Lower lobe of right lung (tissue), 2 donors: ENCODE measurements around the gene DNM1. TPM values are rescaled to one million over a fixed set of nuclear protein-coding genes. Genes with fewer than 3 reads are reported as not detected.

Experiments used
- ATAC-seq, 2 donors: fragments of 200-7000 bp; cut with Tn5 transposase; one replicate each; pipeline ENCODE4 v1.9.1; 2020 to 2022; ENCODE audit warnings: mild to moderate bottlenecking in 2 of 2, moderate library complexity in 2 of 2
- DNase-seq: peaks from one replicate; pipeline ENCODE4 v3.0.0-alpha.2; 2020
- H3K27ac ChIP-seq: fragments of 200-600 bp; one replicate; pipeline ENCODE4 v1.8.0; 2022
- H3K27me3 ChIP-seq: fragments of 200-600 bp; one replicate; pipeline ENCODE4 v1.8.0; 2022; ENCODE audit warnings: low read depth
- H3K36me3 ChIP-seq: fragments of 200-600 bp; one replicate; pipeline ENCODE4 v1.8.0; 2022; ENCODE audit warnings: mild to moderate bottlenecking
- H3K4me1 ChIP-seq: fragments of 200-600 bp; one replicate; pipeline ENCODE4 v1.8.0; 2022
- H3K4me3 ChIP-seq: fragments of 200-600 bp; one replicate; pipeline ENCODE4 v1.8.0; 2022; ENCODE audit warnings: mild to moderate bottlenecking
- H3K9me3 ChIP-seq: fragments of 200-600 bp; one replicate; pipeline ENCODE4 v1.8.0; 2022
- CTCF ChIP-seq: fragments of 200-600 bp; IDR thresholded peaks from one replicate; pipeline ENCODE4 v1.8.0; 2022; ENCODE audit warnings: antibody characterized with exemption, mild to moderate bottlenecking
- intact Hi-C: fragments of 100-400 bp; cut with DNase I; formaldehyde crosslinking; loops from one replicate; pipeline ENCODE4 v1.11.0; 2022
- total RNA-seq: library from RNA; stranded (reverse); fragmentation: NEBNext Ultra II Directional; extraction: Animal tissue kit (Norgen Biotek cat#: 25700); gene quantifications from one replicate; pipeline ENCODE4 v1.2.1, GENCODE V29; 2021
- donor health status: DM: no; HTN: yes; CAD: no; lungs with severe emphysema.

The DNM1 gene
- total RNA-seq, 1 donor from 2014 or later: 8.8 TPM

- DNase-seq (no peak), ATAC-seq (no peak)
- Histone ChIP-seq H3K36me3 (peaks cover 31% of the 10 kb centered on the region), H3K4me3 (no peak overlapping the region), H3K27me3 (no peaks in the 10 kb centered on the region), H3K9me3 (no peaks in the 10 kb centered on the region), H3K4me1 (no peaks in the 10 kb centered on the region), H3K27ac (no peak overlapping the region)
- TF ChIP-seq CTCF: no peak
- intact Hi-C loops: no loop called here
Measured at GRCh38 chr9:128285033-128285784, 82.0 kb downstream of the DNM1 start.

GRCh38 chr9:128286440-128286839, 83.3 kb downstream of the DNM1 start:
- intact Hi-C loops: no loop called here
- Histone ChIP-seq H3K4me1 (no peaks in the 10 kb centered on the region), H3K4me3 (no peak overlapping the region), H3K9me3 (no peaks in the 10 kb centered on the region), H3K27me3 (no peaks in the 10 kb centered on the region), H3K36me3 (peaks cover 31% of the 10 kb centered on the region), H3K27ac (no peak overlapping the region)
- ATAC-seq (no peak), DNase-seq (no peak)
- TF ChIP-seq CTCF: no peak

GRCh38 chr9:128288273-128289004, 85.3 kb downstream of the DNM1 start:
- ATAC-seq: no peak
- H3K4me3 ChIP-seq: no peak overlapping the region
- no peaks in the 10 kb centered on the region for H3K4me1 ChIP-seq
- intact Hi-C loops: no loop called here
- peaks cover 31% of the 10 kb centered on the region for H3K36me3 ChIP-seq
- no peaks in the 10 kb centered on the region for H3K9me3 ChIP-seq
- no peaks in the 10 kb centered on the region for H3K27me3 ChIP-seq
- TF ChIP-seq CTCF: no peak
- no peak overlapping the region for H3K27ac ChIP-seq
- no peak for DNase-seq

DNA sequence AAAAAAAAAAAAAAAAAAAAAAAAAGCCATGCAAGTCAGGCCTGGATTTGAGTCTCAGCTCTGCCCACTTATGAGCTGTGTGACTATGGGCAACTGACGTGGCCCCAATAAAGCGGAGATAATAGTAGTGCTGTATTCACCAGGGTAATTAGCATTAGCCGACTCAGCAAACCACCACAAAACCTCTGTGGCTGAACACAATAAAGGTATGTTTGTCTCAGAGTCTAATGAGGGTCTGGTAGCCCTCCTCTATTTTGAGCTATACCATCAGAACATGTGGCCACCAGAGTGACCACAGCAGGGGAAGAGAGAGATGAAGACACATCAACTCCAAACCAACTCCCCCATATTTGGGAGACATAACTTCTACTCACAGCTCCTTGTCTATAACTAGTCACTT, 88.8 kb downstream of the DNM1 start:
- Histone ChIP-seq H3K27ac (no peak overlapping the region), H3K27me3 (no peaks in the 10 kb centered on the region), H3K4me1 (peaks cover 7% of the 10 kb centered on the region), H3K4me3 (no peak overlapping the region), H3K9me3 (no peaks in the 10 kb centered on the region), H3K36me3 (peaks cover 10% of the 10 kb centered on the region)
- TF ChIP-seq CTCF: no peak
- intact Hi-C loops: no loop called here
- DNase-seq (no peak), ATAC-seq (no peak)

DNA sequence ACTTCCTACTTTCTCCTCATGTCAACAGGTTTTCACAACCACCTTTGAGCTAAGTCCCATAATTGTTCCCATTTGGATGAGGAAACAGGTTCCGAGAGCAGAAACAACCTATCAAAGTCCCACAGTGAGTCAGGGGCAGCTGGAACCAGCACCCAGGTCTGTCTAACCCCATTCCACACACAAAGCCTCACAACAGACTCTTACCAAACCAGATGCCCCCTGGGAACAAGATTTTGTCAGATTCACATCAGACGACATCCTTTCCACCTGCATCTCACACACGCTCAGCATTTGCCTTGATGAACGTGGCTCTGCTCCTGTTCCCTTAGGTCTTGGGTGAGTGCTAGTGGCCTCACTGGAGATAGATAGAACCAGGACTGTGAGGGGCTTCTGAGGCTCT, 89.9 kb downstream of the DNM1 start:
- DNase-seq: no peak
- H3K9me3 ChIP-seq: no peaks in the 10 kb centered on the region

More for the DNA sequence above, 89.9 kb downstream of the DNM1 start:
- Histone ChIP-seq H3K27ac (no peak overlapping the region), H3K27me3 (no peaks in the 10 kb centered on the region), H3K4me1 (peaks cover 7% of the 10 kb centered on the region), H3K36me3 (peaks cover 10% of the 10 kb centered on the region), H3K4me3 (no peak overlapping the region)
- intact Hi-C loops: no loop called here
- ATAC-seq: no peak
- TF ChIP-seq CTCF: no peak
